ENCODE data around the gene KCNMA1.

Gene KCNMA1

GRCh38 chr10:77448226-77448625, 189.4 kb downstream of the KCNMA1 start:
- DNase-seq (ENCODE audit: low read depth) = no peak

DNA sequence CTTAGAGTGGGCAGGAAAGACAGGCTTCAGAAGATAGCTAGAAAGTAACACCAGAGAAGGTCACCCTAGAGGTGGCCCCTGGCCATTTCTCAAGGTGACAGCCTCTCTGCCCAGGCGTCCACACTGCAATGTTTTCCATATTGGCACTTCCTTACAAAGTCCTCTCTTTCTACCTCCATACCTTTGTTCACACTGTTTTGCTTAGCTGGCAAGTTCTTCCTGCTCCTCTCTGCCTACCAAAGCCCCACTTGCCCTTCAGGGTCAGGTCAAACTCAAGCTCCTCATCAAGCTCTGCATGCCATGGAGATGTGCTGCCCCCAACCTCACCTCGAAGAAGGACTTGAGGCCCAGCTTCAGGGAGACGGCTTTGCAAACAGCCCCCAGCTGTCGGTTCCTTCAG, 190.9 kb downstream of the KCNMA1 start:
- no peak for DNase-seq (ENCODE audit: low read depth)

- no peak for DNase-seq (ENCODE audit: low read depth)
These were observed 192.1 kb downstream of the KCNMA1 start for GRCh38 chr10:77445547-77445946.

DNA sequence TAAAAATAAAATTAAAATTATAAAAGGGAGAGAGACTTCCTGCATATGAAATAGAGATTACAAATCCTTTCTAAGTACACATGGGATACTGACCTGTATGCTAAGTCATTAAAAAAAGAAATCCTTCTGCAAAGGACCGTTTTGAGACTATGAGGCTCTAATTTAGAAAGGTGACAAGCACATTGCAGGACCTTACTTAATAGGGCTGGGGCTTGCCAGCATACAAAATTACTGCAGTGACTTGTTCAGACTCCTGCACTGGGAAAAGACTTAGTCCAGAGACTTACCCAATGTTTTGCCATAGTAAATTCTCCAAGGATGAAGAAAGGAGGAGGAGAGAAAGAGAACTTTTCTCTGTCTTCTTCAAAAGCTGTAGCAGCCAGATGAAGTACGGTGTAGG, 193.6 kb downstream of the KCNMA1 start:
- no peak for DNase-seq (ENCODE audit: low read depth)

DNA sequence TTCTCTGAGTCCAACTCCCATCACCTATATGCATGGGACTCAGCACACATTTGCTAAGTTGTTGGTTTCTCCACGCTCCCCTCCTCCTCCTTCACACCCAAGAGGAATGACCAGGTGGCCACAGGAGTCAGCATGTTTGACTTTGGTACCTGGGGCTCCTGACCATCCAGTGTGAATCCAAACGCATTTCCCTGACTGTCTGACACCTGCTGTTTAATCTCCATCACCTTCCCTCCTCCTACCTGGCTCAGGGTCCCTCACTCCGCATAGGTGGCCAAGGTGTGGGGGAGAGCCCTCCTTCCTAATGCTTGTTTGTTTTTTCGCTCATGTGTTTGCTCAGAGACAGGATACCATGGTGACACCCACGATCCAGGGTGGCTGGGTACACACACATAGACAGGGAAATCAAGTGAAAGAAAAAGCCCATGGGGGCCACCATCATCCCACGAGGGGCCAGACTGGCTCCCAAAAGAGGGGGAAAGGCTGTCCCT, 194.9 kb downstream of the KCNMA1 start:
- DNase-seq (ENCODE audit: low read depth) = no peak

DNA sequence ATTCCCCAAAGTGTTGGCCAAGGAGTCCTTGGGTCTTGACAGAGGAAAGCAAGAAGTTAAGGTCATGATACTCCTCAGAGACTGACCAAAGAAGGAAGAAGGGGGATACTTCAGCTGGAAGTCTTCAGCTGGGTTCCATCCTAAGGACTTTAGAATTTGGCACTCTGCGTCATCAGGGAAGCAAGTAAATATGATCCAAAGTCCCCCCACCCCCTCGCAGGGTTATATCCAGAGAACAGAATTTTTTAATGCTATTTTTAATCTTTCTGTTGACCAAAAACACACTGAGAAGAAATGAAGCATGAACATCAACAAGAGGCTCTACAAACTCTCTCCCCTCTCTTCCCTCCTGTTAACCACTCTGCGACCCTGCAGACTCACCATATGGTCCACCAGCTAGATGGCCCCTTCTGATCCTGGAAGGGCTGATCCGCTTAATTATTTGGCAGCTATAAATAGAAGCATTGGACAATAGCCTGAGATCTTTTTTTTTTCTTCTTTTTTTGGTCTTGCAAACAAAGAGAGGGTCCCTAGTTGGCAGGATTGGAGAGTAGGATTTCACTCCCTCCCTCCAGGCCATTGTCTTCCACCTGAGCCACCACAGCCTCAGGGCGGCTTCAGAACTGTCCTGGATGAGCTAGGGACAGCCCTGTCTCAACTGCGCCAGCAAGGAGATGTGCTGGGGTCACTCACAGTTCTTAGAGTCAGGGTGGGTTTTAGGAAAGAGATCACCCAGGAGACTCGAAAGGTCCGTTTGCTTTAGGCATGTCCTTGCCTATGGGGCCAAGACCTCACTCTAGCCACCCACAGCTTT, 196.0 kb downstream of the KCNMA1 start:
- no peak for DNase-seq (ENCODE audit: low read depth)

DNA sequence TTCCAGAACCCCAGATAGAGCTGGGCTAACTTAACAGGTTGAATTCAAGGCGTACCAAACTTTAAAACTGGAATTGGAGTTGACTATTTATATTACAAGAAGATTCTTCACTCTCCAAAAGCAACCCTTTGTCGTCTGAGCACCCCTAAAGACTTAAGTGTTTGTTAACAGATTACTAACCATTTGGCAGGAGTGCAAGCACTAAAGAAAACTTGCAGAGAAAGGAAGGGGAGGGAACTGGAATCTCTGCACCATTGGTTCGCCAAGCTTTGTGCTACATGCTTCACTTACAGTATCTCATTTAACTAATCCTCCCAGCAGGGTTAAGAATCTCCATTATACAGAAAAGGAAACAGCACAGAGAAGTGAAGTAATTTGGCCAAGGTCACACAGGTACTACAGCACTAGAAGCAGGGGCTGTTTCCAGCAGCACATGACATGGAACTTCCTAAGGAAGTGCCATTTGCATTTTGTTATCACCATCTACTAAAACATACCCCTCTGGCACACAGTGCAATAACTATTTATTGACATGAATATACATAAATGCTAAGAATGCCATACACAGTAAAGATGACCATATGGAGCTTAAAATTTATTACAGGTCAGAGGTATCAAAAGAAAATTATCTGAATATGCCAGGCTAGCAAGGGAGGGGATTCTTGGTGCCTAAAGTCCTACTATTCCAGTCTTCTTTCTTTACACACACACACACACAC, 201.2 kb downstream of the KCNMA1 start:
- no peak for DNase-seq (ENCODE audit: low read depth)

GRCh38 chr10:77433546-77433945, 204.1 kb downstream of the KCNMA1 start:
- no peak for DNase-seq (ENCODE audit: low read depth)

- DNase-seq (ENCODE audit: low read depth) = no peak
These were observed 205.4 kb downstream of the KCNMA1 start for GRCh38 chr10:77431980-77432797.

DNA sequence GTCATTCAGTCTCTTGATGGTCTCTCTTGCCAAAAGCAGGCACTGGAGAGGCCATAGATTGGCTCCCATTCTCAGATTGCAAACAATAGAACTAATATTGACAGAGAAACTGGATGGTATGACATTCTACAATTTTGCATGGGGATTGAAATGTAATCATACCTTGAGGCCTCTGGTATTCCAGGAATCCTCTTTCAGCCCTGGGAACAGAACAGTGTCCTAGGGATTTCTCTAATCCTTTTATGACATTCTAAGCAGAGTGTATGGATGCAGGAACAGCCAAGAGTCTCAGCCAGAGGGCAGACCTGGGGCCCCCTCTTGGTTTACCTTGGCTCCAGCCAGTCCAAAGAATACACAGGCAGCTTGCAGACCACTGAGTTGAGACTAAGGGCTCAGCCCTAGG, 206.4 kb downstream of the KCNMA1 start:
- no peak for DNase-seq (ENCODE audit: low read depth)

DNA sequence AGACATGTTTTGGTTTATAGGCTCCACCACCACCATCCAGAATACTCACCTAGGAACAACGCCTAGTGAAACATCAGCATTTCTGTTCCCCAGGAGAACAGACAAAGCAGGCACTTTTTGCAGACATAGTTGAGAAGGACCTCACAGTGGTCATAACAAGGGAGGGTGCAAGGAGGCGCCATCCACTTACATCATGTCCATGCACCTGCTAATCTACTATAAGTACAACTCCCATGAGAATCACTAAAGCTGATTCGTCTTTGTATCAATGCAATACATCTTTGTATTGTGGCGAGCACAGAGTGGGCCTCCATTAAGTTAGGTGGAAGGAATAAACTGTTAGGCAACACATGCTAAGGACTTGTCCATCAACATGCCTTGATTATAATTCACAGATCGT, 207.1 kb downstream of the KCNMA1 start:
- DNase-seq (ENCODE audit: low read depth) = no peak

DNA sequence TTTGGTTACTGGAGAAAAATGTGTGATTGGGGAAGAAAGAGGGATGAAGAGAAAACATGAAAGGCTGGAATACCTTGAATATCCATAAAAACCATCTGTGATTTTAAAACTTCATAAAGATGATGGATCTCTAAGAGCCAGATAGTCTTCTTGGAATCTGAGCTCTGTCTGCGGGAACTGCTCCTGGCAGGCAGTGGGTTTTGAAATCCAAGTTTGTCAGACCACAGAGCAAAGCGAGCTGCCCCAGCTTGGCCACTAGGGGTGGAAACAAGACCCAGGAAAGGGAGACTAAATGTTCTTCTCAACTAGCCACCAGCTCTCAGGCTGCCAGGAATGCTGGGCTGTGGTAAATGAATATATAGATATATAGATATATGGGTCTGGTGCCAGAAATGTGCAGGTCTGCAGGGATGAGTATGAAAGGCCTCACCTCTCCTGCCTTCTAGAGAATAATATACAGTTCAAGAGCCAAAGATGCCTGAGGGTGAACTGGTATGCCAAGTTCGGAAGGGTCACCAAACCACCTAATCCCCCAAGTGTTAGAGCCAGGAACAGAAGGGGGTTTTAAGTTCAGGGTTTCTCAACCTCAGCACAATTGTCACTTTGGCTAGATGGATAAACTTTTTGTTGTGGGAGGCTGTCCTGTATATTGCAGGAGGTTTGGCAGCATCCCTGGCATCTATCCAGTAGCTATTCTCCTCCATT, 208.8 kb downstream of the KCNMA1 start:
- DNase-seq (ENCODE audit: low read depth) = no peak

DNA sequence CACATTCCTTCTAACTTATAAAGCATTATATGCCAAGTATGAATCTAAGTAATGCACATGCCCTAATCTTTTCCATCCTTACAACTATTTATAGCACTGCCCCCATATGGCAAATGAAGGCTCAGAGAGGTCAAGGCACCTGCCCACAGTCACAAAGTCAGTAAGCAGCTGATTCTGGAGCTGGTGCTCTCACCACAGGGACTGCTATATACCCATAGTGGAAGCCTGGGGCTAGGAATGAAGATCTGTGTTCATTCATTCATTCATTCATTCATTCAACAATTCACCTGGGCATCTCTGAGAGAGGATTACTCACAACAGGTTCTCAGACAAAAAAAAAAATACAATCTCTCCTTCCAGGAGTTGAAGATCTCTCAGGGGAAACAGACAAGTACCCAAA, 213.4 kb downstream of the KCNMA1 start:
- no peak for DNase-seq (ENCODE audit: low read depth)

GRCh38 chr10:77422491-77423338, 214.9 kb downstream of the KCNMA1 start:
- DNase-seq (ENCODE audit: low read depth) = no peak

GRCh38 chr10:77421591-77421990, 216.0 kb downstream of the KCNMA1 start:
- DNase-seq (ENCODE audit: low read depth) = no peak

- no peak for DNase-seq (ENCODE audit: low read depth)
These were observed 216.6 kb downstream of the KCNMA1 start for GRCh38 chr10:77420947-77421523.

GRCh38 chr10:77419979-77420378, 217.6 kb downstream of the KCNMA1 start:
- DNase-seq (ENCODE audit: low read depth) = no peak

DNA sequence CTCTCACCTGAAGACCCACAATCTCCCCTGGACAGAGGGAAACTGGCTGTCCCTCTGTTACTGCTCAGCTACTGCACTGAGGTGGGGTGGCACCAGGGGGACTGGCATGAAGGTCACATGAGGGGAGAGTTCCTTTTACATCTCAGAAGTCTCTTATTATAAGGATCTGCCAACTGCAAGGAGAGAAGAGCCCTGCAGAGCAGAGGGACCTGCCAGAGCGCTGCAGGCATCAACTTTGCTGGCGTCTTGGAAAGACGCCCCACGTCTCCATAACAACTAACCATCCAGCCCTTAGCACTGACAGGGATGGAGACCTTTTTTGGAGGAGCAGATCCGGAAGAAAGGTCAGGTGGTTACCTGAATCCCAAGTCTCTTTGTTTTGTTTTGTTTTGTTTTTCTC, 218.6 kb downstream of the KCNMA1 start:
- DNase-seq (ENCODE audit: low read depth) = no peak

- no peak for DNase-seq (ENCODE audit: low read depth)
These were observed 219.6 kb downstream of the KCNMA1 start for GRCh38 chr10:77417806-77418640.

DNA sequence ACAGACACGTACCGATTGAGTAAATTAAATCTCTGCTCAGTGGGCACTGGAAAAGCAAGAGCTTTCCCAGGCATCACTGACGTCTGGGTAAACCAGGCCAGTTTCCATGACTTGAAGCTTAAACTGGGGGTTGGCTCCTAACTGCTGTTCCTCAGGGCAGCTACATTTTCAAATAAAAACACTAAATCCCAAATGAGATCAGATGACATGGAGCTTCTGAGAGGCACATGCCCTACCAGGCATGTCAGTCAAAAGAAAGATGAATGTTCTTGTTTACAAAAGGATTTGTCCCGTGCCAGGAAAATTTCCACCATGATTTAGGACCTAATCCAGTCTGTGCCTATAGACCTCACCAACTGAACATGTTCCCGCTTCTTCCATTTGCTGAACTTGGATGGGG, 220.2 kb downstream of the KCNMA1 start:
- no peak for DNase-seq (ENCODE audit: low read depth)

All from stimulated activated CD8-positive, alpha-beta memory T cell treated with anti-CD3 and anti-CD28 coated beads, Interleukin-4, amount 100 ng/mL, for 24 hours (primary cell).